Inflammatory macrophage treated with lipopolysaccharide for 4 hours (primary cell): ENCODE data around the gene WWTR1.
A peak's percentile ranks its signal among the peaks of the same experiment; 100 is the strongest.

Experiments used
- DNase-seq: peaks from one replicate; pipeline ENCODE4 v3.0.0-alpha.2; 2020

Gene WWTR1

DNA sequence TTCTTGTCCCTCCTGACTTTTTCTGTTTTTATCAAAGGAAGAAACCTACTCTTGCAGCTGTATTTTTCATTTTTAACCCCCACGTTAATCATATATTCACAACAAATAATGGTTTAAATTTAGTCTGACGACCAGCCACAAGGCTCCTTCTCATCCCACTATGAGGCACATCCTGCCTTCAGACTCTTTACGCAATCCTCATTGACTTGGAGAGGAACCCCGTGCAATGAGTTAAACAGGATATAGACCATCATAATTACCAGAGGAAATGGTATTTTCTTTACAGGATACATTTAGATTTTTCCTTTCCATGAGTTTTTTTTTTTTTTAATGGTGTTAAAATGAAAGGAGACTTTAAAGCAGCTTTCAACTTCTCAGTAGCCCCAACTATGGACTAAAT, 68.5 kb downstream of the WWTR1 start:
- peak; percentile 35 for DNase-seq

DNA sequence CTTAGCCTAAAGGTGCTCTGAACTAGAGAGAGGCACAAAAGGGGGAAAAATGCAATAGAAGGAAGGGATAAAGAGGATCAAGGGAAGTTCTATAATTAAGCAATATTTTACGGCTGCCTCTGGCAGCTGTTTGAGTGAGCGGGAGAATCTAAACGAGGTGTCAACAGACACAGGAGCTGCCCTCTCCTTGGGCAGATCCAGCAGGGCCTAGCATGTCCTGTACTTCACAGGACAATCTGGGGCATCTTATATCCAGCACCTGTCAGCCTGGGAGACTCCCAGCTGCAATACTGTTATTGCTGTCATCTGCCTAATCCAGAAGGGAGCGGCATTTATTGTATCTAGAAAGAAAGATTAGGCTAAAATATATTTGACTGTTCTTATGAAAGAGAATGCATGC, 68.9 kb downstream of the WWTR1 start:
- DNase-seq, result no peak

DNA sequence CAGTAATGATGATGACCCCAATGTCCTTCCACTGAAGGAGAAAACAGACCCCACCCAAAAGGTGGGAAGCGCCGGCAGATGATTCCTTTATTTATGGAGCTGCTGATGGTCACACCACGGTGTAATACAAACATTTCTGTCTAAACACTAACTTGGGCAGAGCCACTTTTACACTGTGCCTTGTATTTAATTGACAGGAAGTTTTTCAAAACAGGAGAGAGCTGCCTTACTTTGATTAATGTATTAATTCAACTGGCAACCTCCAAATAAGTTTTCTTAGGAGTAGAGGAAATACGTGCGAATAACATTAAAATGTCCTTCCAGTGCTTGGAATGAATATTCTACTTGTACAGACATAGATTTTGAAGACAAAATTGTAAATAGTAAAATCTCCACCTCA, 70.4 kb downstream of the WWTR1 start:
- DNase-seq, result no peak

DNA sequence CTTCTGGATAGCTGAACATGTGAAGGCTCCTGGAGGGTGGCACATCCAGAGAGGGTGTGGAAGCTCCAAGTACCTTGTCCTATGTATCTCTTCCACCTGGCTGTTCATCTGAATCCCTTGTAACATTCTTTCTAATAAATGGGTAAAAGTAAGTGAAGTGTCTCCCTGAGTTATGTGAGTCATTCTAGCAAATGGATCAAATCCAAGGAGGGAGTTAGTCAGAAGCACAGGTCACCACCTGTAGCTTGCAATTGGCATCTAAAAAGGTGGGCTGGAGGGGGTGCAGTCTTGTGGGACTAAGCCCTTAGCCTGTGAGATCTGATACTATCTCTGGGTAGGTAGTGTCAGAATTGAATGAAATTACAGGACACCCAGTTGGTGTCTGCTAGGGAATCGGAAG, 71.0 kb downstream of the WWTR1 start:
- DNase-seq, result no peak

DNA sequence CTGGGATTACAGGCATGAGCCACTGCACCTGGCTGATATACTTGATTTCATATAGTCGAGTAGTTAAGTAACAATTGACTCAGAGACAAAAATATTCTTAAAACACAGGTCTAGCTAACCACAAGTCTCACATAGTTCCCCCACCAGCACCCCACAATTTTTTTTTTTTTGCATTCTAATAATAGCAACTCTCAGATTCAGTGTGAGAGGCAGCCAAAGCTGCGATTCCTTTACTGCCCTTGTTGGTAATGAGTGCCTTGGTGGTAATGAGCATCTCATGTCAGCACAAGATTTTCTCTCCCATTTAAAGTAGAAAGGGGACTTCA, 72.5 kb downstream of the WWTR1 start:
- no peak for DNase-seq

DNA sequence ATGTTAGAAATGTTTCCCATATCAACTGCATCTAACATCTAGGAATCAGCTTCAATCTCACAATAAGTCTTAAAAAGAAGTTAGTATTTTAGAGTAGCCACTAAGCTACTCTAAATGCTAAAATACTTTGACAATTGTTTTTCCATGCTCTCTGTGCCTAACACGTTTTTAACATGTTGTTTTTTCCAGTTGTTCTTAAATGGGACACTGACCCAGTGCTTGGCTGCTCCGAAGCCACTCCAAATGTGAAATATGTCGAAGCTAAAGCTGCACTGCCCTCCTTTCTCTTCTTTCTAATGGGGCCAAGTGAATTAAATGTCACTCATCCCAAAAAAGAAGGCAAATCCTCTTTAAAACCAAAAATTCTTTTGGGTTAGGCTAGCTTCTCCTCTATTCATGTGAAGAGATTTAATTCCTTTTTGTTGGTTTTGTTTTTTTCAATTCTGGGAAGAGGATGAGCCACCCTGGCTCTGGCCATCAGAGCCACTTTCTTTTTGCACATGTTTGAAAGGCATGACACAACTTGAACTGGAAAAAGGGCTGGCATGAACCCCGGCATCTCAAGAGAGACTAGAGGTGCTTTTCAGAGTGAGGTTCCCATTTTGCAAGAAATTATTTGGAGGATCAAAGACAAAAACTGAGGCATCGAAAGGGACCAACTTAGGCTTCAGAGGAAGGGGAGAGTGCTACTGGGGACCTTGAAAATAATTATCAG, 73.7 kb downstream of the WWTR1 start:
- no peak for DNase-seq

DNA sequence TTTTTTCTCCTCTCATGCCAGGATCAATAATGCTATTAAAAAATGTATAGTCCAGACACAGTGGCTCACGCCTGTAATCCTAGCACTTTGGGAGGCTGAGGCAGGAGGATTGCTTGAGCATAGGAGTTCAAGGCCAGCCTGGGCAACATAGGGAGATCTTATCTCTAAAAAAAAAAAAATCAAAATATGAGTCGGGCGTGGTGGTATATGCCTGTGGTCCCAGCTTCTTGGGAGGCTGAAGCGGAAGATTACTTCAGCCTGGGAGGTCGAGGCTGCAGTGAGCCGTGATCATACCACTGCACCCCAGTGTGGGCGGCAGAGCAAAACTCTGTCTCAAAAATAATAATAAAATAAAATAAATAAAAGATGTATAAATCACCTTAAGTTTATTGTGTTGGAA, 75.4 kb downstream of the WWTR1 start:
- no peak for DNase-seq

DNA sequence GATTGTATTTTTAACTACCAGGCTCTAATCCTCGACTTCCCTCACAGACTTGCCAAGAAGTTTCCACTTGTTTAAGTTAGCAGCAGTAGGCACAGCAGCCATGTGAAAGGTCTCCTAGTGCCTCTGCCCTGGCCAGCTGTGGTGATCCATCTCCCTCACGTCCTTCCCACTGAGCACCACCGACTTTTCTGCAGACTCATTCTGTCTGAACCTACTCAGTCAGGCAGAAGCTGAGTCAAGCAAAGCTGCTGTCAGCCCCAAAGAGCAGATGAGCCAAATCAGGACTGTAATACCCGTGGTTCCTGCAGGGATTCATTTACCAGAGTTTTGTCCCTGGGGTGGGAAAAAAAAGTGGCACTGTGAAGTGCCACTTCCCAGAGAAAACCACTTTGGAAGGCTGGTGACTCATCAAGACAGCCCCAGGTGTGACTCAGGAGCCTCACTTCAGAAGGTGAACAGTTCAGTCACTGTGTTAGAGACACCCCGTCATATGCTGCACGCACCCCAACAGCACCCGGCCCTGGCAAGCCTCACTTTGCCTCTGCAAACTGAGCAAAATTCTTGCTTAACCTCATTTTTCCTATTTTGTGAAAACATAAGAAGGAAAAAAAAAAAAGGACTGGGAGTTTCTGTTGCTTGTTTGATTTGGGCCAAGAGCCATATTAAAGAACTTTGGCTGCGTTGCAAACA, 76.0 kb downstream of the WWTR1 start:
- no peak for DNase-seq

DNA sequence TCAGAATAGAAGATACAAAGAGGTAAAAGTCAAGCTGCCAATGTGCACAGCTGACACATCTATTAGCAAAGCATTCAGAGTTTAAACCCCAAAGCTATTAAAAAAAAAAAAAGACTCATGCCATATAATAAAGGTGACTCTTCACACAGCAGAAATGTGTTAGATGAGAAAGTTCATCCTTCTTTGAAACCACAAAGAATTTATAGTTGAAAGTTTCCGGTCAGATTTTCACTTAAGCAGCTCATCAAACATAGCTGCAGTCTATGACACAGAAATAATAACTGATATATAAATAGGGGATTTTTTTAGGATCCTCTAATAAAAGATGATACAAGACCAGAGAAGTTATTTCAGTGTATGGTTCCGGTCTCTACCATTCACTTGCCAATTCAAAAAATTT, 76.6 kb downstream of the WWTR1 start:
- DNase-seq, result no peak

DNA sequence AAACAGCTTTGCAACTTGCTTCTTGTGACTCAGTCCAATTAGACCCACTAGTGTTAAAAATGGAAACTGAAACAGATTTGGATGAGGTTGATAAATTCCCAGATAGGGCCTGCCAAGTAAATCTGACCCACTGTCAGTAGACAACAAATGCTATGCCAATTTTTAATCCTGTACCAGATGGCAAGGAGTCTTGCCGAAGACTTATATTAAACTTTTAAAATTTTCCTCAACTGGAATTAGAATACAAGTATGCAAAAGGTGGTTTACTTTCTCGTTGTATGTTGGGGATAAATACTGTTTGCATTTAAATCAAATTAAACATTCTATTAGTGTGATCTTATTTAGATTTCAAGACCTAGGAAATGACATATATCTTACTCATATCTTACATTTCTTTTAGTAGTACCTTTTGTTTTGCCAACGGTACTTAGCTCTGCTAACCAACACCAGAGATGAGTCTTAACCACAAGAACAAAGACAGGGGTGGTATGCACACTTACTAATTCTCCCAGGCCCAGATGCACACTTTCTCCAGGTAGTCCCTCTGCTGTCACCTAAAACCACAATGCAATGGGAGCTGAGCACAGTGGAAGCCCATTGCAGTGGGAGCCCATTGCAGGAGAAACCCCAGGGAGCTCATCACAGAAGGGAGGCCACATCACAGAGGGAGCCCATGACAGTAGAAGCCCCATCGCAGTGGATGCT, 77.8 kb downstream of the WWTR1 start:
- peak; percentile 8 for DNase-seq

DNA sequence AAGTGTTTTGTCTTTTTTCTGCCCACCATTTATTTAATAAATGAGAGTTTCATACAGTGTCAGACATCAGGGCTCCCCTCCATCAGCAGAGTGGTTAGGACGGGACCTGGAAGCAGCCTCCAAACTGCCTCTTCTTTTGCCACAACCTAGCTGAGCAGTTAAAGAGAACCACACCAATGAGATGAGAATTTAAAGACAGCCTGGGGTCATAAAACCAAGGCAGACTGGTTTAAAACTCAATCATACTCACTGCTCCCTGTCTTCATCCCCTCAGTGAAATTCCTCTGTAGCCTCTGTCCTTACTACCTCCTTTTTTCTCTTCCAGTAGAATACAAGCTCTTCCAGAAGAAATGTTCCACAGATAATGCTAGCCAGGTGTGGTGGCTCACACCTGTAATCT, 78.7 kb downstream of the WWTR1 start:
- no peak for DNase-seq

DNA sequence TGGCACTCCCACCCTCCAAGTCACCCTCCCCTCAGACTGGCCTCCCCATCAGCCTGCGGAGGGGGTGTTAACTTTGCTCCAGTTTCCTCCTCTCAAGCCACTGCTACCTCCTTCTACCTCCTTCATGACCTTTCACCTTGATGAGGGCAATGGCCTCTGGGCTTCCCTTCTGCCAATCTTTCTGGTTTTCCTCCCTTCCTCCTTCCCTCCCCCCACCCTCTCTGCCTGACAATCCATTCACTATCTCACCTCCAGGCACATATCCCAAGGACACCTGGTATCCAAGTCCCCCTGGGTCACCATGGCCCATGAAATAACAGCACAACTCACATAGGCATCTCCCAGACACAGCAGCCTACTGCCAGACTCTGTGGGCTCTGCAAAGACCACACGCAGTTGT, 80.0 kb downstream of the WWTR1 start:
- no peak for DNase-seq

DNA sequence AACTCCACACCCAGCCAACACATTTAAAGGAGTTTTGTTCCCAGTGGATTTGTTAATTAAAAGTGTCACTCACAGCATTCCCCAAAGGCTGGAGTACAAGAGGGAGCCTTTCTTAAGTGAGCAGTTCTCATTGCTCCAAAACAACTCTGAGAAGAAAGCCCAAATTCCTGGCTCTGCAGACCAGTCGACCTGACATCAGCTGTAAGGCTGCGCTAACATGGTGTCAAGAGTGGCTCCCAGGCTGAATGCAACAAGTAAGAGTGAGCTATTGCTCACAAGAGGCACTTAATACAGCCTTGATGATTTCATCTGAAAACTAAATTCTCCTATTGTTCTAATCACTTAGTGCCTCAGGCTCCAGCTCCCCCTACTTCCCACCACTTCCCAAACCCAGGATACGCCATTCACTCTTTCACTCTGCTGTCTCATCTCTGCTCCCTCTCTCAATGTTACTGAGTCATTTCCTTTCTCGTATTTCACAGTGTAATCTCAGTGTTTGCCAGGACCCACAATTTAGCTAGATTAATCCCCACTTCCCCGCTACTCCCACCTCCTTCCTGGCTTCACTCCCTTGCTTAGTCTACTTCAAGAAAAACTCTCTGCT, 81.8 kb downstream of the WWTR1 start:
- peak; percentile 30 for DNase-seq

DNA sequence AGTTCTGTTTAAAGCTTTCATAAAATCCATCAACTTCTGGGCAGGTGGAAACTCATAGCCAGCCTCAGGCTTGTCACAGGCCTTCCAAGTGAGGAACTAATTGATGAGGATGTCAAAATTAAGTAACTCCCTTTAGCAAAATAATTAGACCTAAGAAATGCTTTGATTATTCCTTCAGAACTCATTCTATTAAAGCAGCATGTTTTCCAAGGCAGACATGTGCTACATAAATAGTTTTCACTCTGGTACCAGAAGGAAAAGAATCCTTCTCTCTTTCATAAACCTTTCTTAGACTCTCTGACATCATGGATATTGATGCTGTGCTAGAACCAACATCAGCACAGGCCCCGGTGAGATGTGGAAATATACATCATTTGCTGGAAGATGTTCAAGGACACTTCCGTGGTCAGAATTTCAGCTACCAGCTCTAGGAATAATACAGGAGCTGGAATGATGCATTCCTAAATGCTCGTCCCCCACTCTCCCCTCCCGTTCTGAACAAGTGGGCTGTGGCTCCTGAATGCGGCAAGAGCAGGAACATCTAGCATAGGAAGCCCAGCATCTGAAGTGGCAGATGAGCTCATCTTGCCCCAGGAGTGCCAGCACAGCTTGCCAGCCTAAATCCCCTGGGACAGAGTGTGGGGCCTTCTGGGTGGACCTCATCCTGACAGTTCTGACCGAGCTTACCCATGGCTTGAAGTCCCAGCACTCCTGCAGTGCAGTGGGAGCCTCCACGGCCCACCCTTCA, 82.4 kb downstream of the WWTR1 start:
- no peak for DNase-seq

DNA sequence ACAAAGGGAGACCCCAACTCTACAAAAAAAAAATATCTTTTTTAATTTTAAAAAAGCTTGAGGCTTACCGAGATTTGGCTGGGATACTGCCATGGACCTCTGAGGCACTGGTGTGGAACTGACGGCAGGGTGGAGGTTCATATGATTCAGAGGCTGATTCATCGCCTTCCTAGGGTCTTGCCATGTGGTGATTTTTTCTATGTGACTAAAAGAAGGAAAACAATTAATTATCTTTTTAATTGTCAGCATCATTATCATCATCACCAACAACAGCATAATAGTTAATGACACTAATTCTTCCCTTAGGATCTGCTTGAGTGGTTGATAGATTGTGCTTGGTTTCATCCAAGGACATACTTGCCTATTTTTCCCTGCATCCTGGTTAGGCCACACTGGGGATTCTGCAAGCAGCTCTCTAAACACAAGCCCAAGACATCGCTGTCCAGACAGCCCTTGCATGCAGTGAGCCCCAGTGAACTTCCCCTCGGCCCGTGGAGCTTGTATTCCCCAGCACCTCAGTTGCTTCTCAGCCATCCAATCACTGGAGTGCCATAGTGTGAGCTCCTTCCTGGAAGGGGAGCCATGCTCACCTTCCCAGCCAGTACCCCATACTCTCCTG, 84.9 kb downstream of the WWTR1 start:
- no peak for DNase-seq

DNA sequence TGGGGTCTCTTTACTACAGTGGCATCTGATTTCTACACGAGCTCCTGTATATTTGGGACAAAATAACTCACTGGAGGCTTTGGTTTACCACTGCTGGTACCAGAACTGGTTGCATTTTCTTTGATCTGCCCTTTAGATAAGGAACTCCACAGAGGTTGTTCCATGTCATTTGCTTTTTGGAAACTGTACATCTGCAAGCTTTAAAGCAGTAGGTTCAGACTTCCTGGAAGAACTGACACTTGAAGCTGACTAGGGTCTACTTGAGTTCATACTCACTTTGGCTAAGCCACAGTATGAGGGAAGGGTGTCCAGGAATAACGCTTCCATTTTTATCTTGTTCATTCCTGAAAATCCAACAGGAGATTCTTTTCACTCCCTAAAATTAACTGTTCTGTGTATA, 86.4 kb downstream of the WWTR1 start:
- DNase-seq, result no peak

DNA sequence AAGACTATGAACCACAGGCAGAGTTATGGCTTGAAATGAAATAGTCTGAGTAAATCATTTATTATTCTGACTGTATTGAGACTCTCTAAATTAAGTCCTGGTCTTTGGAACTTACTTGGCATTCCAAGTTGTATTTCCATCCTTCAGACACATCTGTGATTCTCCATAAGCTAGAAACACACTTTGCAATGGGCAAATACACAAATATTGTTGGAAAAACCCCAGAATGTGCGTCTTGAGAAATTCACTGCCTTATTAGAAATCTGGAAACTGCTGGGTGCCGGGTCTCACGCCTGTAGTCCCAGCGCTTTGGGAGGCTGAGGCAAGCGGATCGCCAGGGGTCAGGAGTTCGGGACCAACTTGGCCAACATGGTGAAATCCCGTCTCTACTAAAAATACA, 87.8 kb downstream of the WWTR1 start:
- DNase-seq, result no peak

DNA sequence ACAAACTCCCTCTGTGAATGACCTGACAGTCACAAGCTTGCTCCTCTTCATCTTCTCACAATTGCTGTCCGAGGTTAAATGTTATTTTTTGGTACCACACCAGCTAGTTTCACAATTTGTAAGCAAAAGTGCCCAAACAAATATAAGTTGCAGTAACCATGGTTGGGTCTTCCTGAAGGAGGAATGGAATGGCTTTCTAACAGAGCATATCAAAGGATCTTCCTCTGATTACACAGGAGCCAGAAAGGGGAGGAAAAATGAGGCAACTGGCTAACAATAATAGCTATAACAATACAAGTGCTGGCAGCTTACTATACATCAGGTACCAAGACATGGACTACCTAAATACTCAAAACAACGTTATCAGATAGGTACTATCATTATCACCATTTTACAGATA, 90.4 kb downstream of the WWTR1 start:
- no peak for DNase-seq

DNA sequence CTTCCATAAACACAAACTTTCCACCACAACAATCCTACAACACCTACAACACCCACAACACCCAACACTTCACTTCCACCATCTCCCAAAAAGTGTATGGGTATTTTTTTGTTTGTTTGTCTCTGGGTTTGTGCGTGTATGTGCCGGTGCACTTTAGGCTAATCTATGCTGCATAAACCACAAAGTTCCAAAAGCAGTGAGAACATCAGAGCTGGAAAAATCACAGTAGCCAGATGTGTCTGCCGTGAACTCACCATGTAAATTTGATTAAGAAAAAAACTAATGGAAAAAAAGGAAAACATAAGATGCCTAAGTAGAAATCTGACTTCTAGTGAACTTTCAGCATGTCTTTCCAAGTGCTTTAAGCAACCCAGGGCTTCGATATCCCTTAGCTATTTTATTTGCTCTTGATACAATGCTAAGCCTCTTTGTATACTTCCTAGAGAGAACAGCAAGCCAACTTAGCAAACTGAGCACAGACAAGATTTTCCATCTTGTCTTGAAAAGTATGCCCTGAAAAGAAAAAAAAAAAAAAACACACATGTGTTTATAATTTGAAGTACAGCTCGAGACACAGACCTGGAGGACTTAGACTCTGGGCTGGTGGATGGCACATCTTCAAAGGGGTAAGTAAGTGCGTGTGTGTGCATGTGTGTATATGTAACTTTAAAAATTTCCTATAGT, 91.4 kb downstream of the WWTR1 start:
- DNase-seq, result no peak

DNA sequence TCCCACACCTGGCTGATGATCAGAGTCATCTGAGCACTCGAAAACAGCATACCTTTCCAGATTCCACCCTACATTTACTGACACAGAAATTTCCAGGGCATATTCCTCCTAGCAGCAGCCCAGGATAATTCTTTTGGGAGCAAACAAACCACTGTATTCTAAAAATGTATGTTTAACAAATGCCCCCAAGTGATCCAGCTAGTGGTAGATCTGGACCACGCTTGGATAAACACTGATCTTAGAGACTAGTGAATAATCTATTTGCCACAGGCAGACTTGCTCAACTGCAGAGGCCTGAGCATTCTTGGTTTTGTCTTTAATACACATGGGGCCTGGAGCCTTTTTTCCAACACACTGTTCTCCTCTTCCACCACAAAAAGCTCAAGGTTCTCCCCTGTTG, 93.7 kb downstream of the WWTR1 start:
- DNase-seq, result no peak

DNA sequence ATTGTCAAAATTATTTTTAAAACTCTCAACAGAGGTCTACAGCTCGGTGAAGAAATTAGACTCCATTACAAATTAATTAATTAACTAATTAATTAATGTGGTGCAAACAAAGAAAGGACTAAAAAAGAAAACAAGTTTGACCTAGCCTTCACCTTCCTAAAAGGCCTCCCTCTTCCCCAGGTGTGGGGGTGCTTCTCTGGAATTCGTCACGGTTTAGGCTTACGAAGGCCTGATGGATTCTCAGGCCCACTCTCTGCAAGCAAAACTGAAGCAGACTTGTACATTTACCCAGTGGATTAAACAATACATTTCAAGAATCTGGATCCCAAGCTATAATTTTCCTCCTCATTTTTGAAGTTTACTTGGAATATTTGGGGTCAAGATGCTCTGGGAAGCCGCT, 94.7 kb downstream of the WWTR1 start:
- no peak for DNase-seq

DNA sequence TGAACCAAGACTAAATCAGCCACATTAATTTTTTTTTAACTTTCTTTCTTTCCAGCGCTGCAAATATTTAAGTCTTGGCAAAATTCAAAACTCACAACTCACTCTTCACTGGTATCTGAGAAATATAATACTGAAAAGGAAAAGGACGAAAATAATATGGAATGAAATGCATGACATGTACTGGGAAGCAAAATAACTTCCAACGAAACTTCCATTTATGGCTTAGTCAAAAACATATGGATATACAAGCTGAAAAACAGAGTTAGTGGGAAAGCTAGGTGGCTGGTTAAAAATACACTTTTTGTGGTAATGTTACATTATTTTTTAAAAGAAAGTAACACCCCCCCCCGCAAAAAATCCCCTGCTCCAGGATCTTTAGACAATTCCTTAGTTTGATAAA, 97.2 kb downstream of the WWTR1 start:
- DNase-seq, result no peak
